Eye (tissue), 1 donor: Measurements from ENCODE around the gene ANGPTL2.

Experiments
- DNase-seq: peaks from one replicate; pipeline ENCODE4 v3.0.0-alpha.2; 2015

The ANGPTL2 gene

DNA sequence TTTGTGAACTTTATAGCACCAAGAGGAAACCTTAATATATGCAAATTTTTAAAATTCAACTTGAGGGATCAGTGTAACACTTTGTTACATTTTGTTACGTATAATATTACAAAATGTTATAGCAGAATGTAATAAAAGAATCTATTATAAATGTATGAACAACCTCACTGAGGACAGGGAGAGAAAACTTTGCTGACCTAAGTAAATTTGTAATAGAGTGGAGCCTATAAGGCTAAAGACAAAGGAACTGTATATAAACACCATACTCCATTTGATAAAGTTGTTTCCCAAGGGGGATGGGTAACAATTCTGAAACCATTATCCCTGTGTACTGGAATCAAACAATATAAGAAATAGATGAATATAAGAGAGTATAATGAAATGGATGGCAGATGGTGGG is 77.3 kb downstream of the ANGPTL2 start:
- DNase-seq, result no peak

DNA sequence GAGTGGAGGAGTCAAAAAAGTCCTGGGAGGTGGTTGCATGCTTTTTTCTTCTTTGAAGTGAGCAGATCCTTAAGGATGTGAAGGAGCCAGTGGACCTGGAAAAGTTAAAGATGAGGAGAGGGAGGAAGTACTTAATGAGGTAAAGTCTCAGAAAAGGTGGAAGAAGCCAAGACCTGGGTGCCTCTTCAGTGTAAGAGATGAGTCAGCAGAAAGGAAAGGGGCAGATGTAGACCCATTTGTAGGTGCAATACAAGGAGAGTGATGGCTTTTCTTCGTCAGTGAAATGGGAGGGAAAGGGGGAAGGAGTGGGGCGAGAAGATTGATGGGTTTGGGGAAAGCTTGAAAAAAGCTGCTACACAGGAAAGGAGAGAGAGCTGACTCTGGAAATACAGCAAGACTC is 82.9 kb downstream of the ANGPTL2 start:
- no peak for DNase-seq

DNA sequence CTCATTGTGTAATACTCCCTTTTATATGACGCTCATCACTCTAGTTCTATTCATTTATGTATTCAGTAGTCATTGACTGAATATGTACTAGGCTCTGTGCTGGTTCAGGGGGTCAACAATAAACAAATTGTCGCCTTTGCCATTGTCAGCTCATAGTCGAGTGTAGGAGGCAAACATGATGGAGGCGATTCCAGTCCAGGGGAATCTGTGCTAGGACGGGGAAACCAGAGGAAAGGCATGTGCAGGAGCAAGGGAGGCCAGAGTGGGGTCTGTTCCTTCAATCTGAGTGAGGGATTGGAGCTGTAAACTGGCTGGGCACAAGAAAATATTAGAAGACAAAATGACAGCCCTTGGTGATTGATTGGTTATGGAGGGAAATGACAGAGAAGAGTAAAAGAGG is 83.9 kb downstream of the ANGPTL2 start:
- no peak for DNase-seq
